NCI-H2107 (cell line): Measurements from ENCODE around the gene ANKZF1.
"Not testable (repeated sequence)": the region's sequence is repeated elsewhere in the genome, so short reads cannot be mapped to it uniquely, and the experiment has no call there.

Experiments
- DNase-seq: peaks from one replicate; lab custom pipeline; 2025; lab: John Stamatoyannopoulos, UW

Gene ANKZF1, protein sequence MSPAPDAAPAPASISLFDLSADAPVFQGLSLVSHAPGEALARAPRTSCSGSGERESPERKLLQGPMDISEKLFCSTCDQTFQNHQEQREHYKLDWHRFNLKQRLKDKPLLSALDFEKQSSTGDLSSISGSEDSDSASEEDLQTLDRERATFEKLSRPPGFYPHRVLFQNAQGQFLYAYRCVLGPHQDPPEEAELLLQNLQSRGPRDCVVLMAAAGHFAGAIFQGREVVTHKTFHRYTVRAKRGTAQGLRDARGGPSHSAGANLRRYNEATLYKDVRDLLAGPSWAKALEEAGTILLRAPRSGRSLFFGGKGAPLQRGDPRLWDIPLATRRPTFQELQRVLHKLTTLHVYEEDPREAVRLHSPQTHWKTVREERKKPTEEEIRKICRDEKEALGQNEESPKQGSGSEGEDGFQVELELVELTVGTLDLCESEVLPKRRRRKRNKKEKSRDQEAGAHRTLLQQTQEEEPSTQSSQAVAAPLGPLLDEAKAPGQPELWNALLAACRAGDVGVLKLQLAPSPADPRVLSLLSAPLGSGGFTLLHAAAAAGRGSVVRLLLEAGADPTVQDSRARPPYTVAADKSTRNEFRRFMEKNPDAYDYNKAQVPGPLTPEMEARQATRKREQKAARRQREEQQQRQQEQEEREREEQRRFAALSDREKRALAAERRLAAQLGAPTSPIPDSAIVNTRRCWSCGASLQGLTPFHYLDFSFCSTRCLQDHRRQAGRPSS

DNA sequence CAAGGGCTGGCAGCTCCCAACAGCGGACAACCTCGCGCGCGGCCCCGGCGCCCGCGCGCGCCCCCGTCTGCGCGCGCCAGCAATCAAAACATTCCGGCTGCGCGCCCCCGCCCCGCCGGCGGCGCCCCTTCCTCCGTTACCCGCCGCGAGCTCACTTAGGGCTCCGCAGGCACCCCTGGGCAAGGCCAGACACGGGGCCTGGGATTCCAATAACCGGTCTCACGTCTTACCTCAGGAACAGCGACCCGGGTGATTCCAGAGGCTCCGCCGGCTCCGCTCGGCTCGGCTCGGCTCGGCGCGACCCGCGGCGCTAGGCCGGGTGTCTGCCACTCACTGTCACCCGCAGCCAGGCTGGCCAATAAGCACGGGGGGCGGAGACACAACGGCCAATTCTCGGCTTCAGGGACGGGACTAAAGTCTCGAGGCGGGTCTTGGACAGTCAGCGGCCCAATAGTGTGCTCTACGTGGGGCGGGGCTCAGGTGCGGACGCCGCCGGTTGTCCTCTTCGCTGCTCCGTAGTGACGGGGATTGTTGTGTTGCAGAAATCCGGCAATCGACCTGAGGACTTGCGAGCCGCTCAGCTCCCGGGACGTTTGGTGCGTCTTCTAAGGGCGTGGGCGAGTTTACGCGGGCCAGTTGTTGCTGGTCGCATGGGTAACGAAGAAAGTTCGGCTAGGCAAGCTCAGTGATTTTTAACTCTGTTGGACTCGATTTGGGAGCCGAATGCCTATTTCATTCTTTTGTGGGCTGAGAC, at the start of gene ANKZF1, which contains the start of gene ATG9A:
TSS of gene ANKZF1 (plus strand) at position 502 of the 754 bp plus-strand sequence. CDS start 452 bp downstream, outside the sequence.
TSS of gene ATG9A (minus strand) at position 332 of the 754 bp plus-strand sequence. CDS start 1,612 bp downstream, outside the sequence.
- DNase-seq: peak; percentile 95

DNA sequence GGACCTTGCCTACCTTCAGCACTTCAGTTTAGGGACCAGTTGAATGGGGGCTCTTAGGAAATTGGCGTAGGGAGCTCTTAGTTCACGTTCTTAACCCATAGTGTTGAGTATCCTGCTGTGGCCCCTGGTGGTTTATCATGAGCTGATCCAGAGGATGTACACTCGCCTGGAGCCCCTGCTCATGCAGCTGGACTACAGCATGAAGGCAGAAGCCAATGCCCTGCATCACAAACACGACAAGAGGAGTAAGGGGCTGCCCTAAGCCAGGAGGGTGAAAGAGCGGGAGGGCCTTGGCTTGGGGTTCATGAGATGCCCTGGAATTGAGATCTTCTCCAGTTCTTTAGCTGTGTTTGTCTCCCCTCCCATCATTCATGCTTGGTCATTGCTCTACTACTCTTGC, 48.6 kb upstream of the ANKZF1 start:
- DNase-seq: no peak

GRCh38 chr2:219181531-219181930, 48.1 kb upstream of the ANKZF1 start:
- no peak for DNase-seq

GRCh38 chr2:219182331-219183150, 47.1 kb upstream of the ANKZF1 start:
- DNase-seq: no peak

GRCh38 chr2:219183151-219183772, 46.3 kb upstream of the ANKZF1 start:
- no peak for DNase-seq

- DNase-seq: no peak
Measured at GRCh38 chr2:219184121-219184520, 45.5 kb upstream of the ANKZF1 start.

- DNase-seq: no peak
Measured at GRCh38 chr2:219186754-219187456, 42.7 kb upstream of the ANKZF1 start.

GRCh38 chr2:219197388-219197787, 32.2 kb upstream of the ANKZF1 start:
- DNase-seq: no peak

DNA sequence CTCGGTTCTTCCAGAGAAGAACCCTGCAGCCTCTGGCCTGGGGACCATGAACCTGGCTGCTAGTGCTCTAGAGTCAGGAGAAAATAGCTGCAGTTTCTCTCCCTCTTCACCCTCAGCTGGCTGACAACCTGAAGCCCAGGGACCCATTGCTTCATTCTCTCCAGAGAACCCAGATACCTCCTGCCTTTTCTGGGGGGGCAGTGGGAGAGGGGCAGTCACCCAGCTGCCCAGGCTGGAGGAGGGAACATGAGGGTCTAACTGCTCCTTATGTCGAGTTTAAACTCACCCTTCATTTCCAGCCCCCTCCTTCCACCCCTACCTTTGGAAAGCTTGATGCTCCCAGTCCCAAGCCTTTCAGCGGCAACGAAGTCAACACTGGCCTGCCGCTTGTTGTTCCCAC, 30.6 kb upstream of the ANKZF1 start:
- no peak for DNase-seq

- no peak for DNase-seq
Measured at GRCh38 chr2:219199470-219200211, 30.0 kb upstream of the ANKZF1 start.

DNA sequence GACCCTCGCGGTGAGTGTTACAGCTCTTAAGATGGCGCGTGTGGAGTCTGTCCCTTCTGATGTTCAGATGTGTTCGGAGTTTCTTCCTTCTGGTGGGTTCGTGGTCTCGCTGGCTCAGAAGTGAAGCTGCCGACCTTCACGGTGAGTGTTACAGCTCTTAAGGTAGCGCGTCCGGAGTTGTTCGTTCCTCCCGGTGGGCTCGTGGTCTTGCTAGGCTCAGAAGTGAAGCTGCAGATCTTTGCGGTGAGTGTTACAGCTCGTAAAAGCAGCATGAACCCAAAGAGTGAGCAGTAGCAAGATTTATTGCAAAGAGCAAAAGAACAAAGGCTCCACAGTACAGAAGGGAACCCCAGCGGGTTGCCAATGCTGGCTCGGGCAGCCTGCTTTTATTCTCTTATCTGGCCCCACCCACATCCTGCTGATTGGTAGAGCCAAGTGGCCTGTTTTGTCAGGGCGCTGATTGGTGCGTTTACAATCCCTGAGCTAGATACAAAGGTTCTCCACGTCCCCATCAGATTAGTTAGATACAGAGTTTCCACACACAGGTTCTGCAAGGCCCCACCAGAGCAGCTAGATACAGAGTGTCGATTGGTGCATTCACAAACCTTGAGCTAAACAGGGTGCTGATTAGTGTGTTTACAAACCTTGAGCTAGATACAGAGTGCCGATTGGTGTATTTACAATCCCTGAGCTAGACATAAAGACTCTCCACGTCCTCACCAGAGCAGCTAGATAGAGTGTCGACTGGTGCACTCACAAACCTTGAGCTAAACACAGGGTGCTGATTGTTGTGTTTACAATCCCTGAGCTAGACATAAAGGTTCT, 28.9 kb upstream of the ANKZF1 start:
- DNase-seq: not testable (repeated sequence)

- DNase-seq: not testable (repeated sequence)
Measured at GRCh38 chr2:219201331-219201730, 28.3 kb upstream of the ANKZF1 start.

DNA sequence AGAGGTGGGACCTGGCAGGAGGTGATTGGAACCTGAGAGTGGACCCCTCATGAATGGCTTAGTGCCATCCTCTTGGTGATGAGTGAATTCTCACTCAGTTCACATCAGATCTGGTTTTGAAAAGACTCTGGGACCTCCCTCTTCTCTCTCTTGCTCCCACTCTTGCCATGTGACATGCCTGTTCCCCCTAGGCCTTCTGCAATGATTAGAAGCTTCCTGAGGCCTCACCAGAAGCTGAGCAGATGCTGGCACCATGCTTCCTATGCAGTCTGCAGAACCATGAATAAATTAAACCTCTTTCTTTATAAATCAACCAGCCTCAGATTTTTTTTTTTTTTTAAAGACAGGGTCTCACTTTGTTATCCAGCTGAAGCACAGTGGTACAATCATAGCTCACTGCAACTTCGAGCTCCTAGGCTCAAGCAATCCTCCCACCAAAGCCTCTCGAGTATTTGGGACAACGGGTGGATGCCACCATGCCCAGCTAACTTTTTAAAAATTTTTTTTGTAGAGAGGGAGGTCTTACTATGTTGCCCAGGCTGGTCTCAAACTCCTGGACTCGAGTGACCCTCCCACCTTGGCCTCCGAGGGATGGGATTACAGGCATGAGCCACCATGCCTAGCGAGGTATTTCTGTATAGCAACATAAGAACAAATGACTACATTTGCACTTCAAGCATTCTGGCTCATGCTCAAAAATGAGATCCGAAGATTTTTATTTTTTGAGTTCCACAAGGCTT, 25.0 kb upstream of the ANKZF1 start:
- DNase-seq: no peak

GRCh38 chr2:219205165-219205538, 24.5 kb upstream of the ANKZF1 start:
- DNase-seq: no peak

DNA sequence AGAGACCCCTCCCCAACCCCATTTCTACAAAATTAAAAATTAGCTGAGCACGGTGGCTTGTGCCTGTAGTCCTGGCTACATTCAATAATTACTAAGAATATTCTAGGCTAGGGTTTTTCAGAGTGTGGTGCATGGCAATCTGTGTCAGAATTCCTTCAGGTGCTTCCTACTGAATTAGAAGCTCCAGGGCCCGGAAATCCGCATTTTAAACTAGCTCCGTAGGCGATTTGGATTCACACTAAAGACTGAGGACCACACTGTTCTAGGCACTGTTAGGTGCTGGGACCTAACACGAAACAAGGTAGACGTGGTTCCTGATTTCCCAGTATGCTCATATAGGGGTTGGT, 23.7 kb upstream of the ANKZF1 start:
- DNase-seq: no peak

DNA sequence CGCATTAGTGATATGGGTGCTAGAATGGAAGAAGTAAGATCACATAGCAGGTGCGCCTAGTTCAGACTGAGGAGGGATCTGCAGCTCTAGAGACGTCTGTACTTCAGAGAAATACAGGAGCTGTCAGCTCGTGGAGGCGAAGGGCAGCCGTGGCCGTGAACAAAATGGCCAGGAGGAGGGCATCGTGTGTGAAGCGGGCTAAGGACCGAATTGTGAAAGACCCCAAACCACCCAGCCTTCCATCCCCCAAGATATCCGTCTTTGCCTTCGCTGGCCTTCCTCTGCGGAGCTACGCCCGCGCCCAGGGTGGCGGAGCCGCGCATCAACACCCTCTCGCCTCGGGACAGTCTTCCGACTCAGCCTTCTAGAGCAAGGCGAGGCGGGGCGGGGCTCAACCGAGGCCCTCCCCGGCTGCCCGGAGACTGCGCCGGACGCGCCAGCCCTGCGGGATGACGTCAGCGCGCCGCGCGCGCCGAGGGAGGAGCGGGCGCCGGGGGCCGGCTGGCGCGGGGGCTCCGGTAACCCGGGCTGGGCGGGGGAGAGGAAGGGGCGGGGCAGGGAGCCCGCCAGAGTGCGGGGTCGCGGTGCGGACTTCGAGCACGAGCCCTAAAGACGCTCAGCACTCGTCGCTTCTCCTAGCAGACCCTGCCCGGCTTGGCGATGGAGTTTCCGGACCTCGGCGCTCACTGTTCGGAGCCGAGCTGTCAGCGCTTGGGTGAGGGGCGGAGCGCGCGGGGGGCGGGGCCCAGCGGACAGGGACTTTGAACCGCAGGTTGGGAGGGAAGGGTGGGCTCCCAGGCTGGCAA, 23.1 kb upstream of the ANKZF1 start, which contains the start of gene ZFAND2B:
TSS of gene ZFAND2B (plus strand) at position 455 of the 806 bp plus-strand sequence. CDS start at position 661, 206 bp downstream.
- peak; percentile 71 for DNase-seq
